ENCODE data around the gene TRPM2.

- TF ChIP-seq CTCF (conservative IDR thresholded peaks at IDR 0.05; ENCODE audit: low read depth, low read length), result no peak
- no peak for TF ChIP-seq MXI1 (IDR thresholded peaks at IDR 0.05; ENCODE audit: borderline replicate concordance, low read depth, low read length)
These were observed 21.3 kb downstream of the TRPM2 start for GRCh38 chr21:44374601-44375280.

Data from IMR-90 (cell line).